GM18858 (cell line): Measurements from ENCODE around the gene RNF26.

Experiments
- ATAC-seq: cut with Tn5 transposase; IDR thresholded peaks from one replicate; pipeline ENCODE4 v1.9.1; 2021; ENCODE audit not compliant: unreplicated experiment

RNF26 gene

GRCh38 chr11:119350302-119350701 lies 16.0 kb downstream of the RNF26 start:
- ATAC-seq: no peak

- no peak for ATAC-seq
Measured at GRCh38 chr11:119351232-119351631, 16.9 kb downstream of the RNF26 start.

DNA sequence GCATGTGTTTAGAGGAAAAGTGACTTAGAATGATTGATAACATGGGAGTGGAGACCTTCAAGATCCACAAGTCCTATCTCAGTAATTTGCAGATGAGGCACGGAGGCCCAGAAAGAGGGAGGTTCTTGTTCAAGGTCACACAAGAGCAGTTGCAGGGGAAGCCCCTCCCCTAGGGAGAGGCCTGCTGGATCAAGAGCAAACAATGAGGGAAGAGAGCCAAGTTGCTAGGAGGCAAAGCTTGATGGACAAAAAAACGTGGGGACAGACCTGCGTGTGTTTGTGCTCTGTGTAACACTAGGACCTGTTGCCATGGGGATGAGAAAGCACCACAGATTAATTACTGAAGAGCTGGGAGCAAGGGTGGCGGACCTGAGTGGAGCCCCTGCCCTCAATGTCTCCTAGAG lies 18.5 kb downstream of the RNF26 start:
- ATAC-seq: no peak

GRCh38 chr11:119355091-119355843 lies 20.9 kb downstream of the RNF26 start:
- ATAC-seq: no peak

GRCh38 chr11:119356349-119357031 lies 22.2 kb downstream of the RNF26 start:
- ATAC-seq: no peak

- no peak for ATAC-seq
Measured at GRCh38 chr11:119357074-119357473, 22.7 kb downstream of the RNF26 start.

GRCh38 chr11:119359365-119360214 lies 25.3 kb downstream of the RNF26 start:
- no peak for ATAC-seq

- ATAC-seq: no peak
Measured at GRCh38 chr11:119361056-119361787, 26.9 kb downstream of the RNF26 start.

GRCh38 chr11:119361941-119362725 lies 27.8 kb downstream of the RNF26 start:
- no peak for ATAC-seq

DNA sequence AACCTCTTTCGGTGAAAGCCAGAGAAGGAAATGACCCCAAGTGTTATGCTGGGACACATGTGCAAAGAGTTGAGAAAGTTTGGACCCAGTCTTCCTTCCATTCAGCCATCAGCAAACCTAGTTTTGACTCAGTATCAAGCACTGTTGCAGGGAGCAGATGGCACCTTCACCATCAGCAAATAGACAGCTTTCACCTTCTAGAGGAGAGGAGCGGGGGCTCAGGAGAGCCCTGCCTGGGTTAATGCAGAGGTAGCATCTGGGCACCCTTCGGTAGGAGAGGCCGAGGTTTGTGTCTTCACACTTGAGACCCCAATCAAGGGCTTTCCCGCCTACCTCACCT lies 28.4 kb downstream of the RNF26 start:
- no peak for ATAC-seq

GRCh38 chr11:119363081-119363850 lies 28.9 kb downstream of the RNF26 start:
- ATAC-seq: no peak

DNA sequence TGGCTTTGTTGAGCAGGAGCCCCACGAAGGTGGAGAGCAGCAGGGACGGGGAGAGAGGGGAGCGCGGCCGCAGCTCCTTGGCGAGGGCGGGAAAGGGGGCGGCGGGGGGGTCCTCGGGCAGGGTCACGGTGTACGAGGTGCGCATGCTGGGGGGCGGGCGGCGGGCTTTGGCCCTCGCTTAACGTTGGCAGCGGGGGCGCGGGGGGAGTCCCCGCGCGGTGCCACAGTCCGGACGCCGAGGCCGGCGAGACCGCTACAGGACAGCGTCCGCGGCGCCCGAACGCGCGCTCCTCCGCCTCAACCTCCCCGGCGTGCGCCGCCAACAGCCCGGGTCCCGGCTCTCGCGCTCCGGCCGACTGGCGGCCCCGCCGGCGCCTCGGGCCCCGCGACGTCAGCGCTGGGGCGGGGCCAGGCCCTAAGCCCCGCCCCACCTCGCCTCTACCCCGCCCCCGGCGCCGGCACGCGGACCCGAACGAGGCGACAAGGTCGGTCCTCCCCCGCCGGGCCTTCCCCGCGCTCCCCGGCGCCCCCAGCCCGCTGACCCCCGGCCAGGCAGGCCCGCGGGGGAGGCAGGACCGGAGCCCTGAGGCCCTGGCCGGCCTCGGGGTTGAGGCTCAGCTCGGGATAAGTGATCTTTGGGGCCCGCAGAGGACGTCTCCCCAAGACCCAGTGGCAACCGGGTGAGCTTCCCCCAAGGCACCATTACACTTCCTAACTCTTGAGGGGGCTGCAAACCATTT lies 29.7 kb downstream of the RNF26 start:
- no peak for ATAC-seq

DNA sequence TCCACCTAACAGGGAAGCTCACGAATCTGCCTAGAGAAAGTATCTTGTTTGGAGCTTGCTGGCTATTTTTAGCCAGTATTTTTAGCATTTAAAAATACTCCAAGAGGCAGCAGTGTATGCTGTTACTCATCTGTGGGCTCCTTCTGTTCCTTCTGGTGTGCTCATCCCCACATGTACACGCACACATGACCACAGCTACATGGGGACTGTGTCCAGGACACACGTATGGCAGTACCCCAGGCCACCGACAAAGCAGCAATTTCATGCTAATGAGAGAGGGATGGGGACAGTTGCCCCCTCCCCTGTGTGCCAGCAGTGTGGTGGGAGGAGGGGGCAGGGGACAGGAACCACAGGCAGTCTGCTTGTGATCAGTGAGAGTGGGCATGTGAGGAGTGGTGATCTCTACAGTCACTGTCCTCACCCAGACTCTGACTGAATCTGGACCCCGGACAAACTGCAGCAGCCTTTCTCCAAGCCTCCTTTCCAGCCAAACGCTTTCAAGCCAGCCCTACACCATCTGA lies 30.8 kb downstream of the RNF26 start:
- no peak for ATAC-seq

DNA sequence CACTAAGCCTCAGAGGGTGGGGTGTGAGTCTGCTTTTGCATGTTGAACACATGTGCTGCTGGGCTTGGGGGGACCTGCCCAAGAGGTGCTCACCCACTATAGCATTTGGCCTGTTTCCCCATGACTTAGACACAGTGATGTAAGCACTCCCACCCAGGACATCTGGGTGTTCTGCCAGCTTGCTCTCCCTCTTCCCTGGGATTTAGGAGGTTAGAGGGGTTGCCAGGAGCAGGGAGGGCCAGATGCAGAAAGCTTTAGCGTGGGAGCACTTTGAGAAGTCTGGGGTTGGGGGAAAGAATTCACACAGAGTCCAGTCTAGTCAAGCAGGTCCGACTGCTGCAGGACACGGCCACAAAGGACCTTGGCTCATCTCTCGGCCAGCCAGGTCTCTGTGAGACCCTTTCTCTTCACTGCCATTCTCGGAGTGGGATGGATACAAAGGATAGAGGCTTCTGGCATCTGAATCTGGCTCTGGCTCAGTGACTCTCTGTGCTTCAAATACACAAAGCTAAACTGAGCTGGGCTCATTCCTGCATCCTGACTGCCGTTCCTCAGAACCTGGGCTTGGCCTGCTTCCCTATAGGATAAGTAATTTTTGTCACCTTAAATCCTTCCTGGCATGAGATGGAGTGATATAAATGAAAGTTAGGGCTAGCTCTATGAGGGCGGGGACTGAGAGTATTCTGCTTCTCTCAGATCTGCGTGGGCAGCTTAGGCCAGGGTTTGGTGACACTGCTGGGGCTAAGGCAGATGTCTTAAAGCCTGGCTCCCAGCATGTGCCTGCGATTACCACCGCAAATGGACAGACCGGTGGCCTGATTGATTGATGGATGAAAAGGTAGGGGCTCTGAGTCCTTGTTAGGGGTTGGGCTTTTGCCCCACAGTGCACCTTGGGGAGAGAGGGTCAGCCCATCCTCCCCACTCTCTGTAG lies 32.6 kb downstream of the RNF26 start:
- no peak for ATAC-seq

- no peak for ATAC-seq
Measured at GRCh38 chr11:119367661-119368120, 33.4 kb downstream of the RNF26 start.

DNA sequence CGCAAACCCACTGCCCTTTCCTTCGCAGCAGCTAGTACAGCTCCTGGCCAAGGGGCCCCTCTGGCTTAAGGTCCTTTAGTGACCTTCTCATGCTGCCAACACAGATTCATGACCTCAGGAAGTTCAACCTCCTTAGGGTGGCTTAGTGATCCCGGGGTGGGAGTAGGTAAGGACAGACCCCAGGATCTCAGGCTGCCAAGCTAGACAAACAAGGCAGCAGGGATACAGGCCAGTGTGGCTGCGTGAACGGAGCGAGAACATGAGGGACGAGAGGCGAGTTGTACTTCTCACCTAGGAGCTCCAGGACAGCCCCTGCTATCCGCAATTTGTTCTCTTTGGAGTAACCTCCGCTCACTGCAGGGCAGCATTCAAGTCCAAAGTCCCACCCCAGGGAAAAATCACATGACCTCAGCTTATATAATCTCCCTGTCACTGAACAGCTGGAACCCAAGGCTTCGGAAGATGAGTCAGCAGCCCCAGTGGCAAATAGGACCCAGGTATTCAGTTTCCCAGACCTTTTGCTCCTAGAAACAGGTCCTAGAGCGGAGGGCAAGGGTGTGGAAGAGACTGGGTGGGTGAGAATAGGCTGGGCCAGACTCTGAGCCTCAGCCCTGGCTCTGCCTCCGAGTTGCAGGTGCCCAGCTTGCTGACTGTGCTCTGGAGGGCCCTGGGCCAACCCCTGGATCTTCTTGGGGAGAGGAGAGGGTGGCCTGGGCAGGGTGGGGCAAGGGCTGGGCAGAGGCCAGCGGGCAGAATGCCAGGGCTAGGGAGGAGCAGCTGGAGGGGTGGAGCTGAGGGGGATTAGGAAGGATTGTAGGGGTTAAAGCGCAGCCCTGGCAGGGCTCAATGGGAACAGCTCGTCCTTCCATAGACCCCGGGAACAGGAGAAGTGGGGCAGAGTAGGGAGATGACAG lies 34.1 kb downstream of the RNF26 start:
- ATAC-seq: no peak
